Tibial nerve (tissue), 3 donors: ENCODE measurements around the gene SKP1.

Experiments
- CTCF ChIP-seq, 5 experiments: fragments of 200-600 bp in 3 of 5; fragments of 450-650 bp in 2 of 5; sonication (generic) in 3 of 5; IDR thresholded peaks; one replicate each; pipeline ENCODE4 v1.5.1; 2016 to 2019; ENCODE audit warnings: antibody characterized with exemption in 5 of 5, mild to moderate bottlenecking in 3 of 5, moderate library complexity in 2 of 5
- POLR2A ChIP-seq, 2 donors: fragments of 450-650 bp; IDR thresholded peaks; one replicate each; pipeline ENCODE4 v1.6.1; 2017; ENCODE audit warnings: antibody characterized with exemption in 2 of 2, mild to moderate bottlenecking in 2 of 2, moderate library complexity in 2 of 2

- TF ChIP-seq CTCF (IDR thresholded peaks at IDR 0.05) (no peak), POLR2A (IDR thresholded peaks at IDR 0.05) (no peak)
These were observed 77.4 kb downstream of the SKP1 start for GRCh38 chr5:134099288-134099872.
